Peyer's patch (tissue), 4 donors: ENCODE data around the gene TTC28.

ENCODE experiments used
- CTCF ChIP-seq, 6 experiments: fragments of 450-650 bp in 4 of 6; fragments of 200-600 bp in 2 of 6; sonication (generic) in 1 of 6; IDR thresholded peaks; one replicate each; pipeline ENCODE4 v1.5.1; 2017 to 2019; ENCODE audit warnings: antibody characterized with exemption in 6 of 6, mild to moderate bottlenecking in 3 of 6, moderate library complexity in 1 of 6
- POLR2A ChIP-seq, 2 donors: fragments of 450-650 bp; IDR thresholded peaks; one replicate each; pipeline ENCODE4 v1.5.1; 2017; ENCODE audit warnings: antibody characterized with exemption in 2 of 2, mild to moderate bottlenecking in 2 of 2, moderate library complexity in 2 of 2

- TF ChIP-seq CTCF (IDR thresholded peaks at IDR 0.05) = no peak
- no peak for TF ChIP-seq POLR2A (IDR thresholded peaks at IDR 0.05)
These were observed 272.0 kb downstream of the TTC28 start for GRCh38 chr22:28407645-28408044.
